HS-27A (cell line): ENCODE results near the gene THAP7.
"Not testable (repeated sequence)": the region's sequence is repeated elsewhere in the genome, so short reads cannot be mapped to it uniquely, and the experiment has no call there.

Experiments used
- DNase-seq: peaks from one replicate; pipeline ENCODE4 v3.0.0-alpha.2; 2012; ENCODE audit warnings: low read depth, missing footprints

The THAP7 gene

DNA sequence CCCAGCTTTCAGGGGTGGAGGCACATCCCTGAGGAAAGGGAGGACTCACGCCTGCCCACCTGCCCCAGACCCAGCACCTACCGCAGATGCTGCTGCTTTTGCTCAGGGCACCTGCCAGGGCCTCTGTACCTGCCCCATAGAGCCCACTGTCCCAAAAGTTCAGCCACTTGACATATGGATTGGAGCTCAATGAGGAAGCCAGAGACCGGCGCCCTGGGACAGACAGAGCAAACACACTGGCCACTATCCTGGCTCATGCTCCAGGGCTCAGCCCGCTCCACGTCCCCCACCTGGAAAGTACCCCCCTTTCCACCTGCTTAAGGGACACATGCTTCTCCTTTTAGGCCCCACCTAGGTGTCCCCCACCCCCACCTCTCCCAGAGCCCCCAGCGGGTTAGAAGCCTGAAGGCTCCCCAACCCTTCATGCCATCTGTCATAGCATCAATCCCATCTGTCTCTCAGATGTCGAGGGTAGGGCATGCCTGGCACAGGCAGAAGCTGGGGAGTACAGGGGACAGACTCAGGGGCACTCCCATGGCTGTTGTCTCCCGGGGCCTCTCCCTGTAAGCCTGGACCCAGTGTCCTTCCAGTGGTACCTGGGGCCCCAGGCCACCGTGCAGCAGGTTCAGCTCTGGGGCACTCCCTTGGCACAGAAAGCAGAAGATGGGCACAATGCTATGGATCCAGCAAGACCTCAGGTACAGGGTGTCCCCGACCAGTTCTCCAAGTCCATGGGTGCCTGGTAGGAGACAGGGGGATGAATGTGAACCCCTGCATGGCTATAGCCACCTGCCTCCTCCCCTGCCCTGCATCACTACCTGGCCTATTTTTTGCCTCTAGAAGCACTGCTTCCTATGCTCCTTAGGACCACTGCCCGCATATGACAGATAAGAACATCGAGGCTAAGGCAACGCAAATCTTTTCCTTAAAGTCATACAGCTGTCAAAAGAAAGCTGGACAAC, 10.8 kb upstream of the THAP7 start:
- DNase-seq: no peak

DNA sequence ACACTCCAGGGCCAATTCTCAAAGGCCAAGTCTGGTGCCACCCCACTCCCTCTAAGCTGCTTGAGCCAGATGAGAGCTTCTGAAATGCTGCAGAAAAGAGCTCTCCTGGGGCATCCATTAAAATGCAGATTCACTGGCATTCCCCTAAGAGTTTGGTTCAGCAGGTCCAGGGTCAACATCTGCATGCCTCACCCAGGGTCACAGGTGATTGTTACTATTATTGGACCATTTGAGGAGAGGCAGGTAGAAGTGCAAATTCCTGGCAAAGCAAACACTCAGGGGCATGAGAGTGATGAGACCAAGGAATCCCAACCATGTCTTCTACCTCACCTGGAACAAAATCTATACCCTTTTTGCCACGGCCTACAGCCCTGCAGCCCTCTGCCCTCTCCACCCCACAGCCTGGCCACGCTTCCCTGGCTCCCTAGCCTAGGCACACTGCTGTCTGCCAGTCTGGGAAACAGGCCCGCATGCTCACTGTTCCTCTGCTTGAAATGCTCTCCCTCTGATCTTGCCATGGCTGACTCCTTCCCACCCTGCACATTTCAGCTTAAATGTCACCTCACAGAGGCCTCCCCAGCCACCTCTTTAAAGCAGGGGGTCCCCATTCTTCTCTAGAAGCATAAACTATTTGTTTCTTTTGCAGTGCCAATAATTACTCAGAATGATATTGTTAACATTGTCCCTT, 8.7 kb upstream of the THAP7 start:
- DNase-seq: no peak

DNA sequence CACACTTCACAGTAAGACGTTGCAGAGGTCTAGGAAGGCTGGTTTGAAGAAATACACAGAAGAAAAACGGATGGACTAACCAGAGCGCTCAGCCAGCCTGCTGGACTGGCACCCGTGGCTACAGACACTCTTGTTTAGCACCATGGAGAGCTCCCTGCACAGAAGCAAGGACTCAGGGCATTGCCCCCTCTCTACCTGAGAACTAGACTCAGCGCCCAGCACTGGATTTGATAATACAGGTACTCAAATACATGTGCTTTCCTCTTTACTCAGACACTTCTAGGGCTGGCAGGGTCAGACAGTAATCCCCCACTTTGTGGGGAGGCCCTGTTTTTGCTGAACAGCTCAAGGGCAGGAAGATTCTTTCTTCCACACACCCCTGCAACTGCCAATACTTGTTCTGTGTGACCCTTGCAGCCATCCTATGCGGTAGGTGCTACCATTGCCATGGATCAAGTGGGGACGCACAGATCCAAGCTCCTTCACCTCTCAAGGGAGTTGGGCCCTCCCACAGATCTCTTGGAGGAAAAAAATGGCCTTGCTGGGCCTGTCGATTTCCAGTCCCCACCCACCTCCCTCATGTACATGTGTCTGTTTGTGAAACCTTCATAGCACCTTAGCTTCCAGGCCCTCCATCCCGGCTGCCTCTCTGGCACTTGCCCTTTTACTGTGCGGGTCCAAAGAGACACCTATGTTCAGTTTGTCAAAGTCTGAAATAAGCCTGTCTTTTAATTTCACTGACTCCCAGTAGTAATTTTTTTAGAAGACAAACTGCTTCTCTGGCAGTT, 7.9 kb upstream of the THAP7 start:
- no peak for DNase-seq

DNA sequence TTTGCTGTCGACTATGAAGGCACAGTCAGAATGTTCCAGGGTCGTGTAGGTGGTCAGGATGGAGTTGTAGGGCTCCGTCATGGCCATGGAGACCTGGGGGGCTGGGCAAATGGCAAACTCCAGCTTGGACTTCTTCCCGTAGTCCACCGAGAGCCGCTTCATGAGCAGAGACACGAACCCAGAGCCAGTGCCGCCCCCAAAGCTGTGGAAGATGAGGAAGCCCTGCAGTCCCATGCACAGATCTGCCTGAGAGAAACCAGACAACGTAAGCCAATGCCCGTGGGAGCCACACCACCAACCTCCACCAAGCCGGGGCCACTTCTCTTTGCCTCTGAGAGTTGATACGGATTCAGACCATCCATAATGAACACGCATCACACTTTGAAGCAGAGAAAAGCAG, 7.3 kb upstream of the THAP7 start:
- not testable (repeated sequence) for DNase-seq

DNA sequence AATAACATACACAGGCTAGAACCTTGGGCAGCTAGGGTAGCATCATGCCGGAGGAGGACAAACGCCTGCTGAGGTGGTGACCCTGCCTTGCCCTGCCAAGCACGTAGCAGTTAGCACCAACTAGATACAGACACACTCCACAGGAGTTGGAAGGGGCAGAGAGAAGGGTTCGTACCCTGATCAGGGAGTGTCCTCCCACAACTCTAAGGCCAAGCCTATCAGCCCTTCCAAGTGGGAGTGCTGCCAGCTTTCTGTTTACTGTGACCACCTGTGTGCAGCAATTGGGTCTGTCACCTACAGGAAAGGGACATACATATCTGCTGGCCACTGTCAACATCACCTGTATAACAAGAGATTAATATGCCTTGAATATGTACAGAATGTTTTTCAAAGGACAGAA, 1.9 kb upstream of the THAP7 start:
- no peak for DNase-seq

DNA sequence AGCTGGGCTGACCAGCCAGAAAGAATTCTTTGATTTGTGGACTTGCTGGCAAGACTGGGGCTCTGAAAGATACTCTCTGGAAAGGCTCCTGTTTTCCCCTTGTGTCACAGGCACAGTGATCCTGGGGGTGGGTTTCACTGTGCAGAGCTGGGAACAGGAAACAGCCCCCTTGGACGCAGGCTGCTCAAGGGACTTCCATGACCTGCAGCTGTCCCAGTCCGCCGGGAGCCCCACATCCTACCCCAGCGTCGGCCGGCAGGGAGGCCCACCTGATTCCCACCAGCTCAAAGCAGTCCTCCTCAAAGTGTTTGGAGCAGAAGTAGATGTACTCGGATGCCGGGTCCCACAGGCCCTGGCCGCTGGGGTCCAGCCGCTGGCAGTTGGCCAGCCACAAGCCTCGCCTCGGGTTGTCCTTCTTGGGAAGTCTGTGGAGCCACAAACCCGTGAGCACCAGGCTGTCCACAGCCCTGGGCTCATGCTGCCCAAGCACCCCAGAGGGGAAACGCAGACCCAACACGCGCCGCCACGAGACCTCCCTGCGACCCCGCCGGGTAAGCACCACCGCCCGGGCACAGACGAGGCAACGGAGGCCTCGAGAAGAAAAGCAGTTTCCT, 824 bp downstream of the THAP7 start:
- no peak for DNase-seq

DNA sequence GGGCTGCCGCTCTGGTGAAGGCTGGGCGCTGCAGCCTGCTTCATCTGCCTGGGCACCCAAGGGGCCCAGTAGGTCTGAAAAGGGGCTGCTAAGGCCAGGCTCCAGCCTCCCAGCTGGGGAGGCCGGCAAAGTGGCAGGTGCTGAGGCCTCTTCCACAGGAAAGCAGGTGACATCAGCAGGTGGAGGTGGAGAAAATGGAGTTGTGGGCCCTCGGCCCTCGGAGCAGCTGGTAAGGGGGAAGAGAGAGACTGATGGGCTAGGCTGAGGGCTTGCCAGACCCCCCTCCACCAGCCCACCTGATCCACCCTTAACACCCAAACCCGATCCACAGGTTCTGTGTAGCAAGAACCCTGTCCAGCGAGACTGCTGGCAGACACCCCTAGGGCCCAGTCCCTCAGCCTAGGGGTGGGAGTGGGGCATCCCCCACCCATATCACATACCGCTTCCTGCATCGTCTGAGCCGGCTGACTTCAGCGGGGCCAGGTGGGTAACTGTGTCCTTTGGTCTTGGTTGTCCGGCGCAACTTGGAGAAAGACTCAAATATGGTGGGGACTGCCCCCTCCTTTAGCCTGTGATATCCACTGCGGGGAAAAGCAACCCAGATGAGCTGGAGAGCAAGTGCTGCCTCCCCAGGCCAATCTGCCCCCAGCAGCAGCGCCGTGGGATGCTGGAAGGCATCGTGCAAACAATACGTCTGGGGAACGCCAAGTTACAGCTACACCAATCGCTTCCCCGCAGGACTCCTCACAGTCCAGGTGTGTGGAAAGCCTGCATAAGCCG, 1.5 kb downstream of the THAP7 start:
- DNase-seq: no peak

DNA sequence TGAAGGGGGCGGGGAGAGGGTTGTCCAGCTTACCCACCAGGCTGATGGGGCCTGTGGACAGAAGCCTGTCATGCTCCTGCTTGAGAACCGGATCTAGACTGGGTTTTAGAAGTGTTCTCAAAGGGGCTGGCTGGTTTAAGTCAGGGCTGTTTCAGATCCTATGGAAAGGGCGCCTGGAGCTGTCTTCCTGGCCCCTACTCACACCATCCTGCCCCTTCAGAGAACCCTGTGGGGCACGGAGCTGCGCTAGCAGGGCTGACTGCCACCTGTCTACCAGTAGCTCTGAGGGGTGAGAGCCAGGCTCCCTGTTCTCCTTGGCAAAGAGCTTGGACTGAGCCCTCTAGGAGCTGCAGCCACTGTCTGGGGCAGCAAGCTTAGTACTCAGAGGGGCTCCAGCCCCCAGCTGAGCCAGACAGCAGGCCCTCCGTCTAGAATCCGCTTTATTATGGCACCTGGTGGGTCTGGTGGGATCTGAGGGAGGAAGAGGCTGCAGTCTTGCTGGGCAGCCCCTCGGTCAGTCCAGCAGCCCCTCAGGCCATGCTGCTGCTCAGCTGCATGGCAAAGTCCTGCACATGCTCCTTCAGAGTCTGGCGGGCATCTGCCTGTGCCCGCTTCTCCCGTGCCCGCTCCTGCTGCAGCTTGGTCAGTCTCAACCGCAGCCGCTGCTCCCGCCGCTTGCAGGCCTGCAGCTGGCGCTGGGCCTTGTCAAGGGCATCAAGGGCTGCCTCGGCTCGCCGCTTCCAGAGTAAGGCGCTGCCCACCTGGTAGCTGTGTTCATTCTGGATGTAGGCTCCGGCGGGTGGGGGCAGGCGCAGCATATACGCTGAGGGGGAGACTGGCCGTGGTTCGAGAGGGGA, 2.3 kb downstream of the THAP7 start:
- no peak for DNase-seq

DNA sequence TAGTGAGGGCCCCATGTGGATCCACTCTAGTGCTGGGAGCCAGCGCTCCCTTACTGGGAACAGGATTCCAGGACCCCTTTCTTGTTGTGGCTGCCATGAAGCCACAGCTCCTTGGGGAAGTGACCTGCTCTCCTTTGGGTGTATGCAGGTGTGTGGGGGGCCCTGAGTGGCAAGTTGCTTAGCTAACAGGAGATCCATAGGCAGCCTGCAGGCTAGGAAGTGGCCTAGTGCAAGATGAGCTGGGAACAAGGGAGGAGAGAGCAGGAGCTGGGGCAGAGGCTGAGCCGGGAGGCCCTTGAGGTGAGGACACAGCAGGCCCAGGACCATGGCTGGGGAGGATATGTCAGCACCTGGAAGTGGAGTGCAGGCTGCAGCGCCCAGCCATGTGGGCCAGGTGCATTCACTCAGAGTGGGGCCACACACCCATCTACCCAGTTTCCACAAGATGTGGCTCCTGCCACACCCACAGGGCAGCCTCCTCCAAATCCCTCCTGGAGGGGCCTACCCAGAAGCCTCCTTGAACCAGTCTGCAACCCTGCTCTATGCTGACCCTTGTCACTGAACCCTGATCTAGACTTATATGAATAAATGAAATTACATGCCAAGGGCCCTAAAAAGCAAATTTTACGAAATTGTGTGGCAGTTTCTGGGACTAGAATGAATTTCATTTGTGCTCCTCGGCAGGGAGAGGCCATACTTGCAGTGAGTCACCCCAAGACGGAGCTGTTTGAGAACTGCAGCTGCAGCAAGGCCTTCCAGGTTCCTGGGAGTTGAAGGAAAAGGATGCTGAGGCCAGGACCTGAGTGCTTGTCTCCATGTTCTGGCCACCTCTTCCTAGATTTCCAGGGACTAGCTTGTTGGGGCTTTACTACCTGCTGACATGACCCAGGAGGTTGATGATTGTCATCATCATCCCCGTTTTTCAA, 3.2 kb downstream of the THAP7 start:
- DNase-seq: no peak

DNA sequence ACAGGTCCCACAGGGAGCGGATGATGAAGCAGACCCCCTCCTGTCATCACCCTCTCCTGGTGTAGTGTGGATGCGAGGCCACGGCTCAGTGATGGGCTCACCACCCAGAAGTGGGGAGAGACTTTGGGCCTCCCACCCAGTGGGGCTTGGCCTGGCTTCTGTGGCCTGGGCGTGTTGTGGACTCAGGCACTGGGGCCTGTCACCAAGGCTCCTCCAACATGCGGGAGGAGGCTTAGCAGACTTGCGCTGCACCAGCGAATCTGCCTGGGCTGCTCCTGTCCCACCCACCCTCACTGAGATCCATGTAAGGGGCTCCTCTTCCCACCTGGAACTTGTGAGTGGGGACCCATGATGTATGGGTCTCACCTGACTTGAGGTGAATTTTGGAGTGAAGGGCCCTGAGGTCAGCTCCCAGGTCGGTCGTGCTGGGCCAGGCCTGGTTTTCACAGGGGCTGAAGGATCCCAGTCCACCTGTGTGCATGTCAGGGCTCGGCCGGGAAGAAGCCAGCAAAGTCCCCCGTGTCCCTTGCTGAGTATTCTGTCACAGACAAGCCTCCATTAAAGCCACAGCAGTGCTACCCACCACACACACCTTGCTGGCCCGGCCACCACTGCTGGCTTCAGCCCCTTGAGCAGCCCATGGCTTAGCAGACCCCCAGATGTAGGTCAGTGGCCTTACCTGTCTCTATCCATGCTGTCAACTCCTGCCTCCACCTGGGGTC, 4.2 kb downstream of the THAP7 start:
- no peak for DNase-seq

DNA sequence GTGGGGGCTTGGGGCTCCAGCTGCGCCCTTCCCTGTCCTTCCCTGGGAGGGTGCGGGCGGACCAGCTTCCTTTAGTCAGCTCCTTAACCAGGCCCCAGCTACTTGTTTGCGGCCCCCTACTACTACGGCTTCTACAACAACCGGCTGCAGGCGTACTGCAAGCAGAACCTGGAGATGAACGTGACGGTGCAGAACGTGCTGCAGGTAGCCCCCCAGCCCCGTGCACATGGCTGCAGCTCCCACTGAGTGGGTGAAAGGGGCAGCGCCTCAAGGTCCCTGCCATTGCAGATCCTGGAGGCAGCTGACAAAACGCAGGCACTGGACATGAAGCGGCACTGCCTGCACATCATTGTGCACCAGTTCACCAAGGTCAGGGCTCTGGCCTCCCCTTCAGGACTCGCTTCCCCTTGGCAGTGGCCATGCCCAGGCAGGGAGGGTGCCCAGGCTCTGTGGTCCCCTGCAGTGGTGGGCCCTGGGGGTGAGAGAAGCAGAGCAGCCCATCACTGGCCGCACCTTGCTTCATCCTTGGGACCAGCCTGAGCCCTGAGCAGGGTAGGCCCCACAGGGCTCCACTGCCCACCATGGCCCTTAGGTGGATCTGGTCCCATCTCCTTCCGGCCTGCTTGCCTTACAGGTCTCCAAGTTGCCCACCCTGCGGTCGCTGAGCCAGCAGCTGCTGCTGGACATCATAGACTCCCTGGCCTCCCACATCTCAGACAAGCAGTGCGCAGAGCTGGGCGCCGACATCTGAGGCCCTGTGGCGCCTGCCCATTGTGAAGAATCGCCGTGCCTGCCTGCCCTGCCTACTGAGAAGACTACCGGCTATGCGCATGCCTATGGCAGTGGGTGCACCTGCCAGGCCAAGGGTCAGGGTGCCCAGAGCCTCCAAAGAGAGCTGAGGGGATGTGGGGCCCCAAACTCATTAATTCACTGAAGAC, 5.1 kb downstream of the THAP7 start:
- no peak for DNase-seq

DNA sequence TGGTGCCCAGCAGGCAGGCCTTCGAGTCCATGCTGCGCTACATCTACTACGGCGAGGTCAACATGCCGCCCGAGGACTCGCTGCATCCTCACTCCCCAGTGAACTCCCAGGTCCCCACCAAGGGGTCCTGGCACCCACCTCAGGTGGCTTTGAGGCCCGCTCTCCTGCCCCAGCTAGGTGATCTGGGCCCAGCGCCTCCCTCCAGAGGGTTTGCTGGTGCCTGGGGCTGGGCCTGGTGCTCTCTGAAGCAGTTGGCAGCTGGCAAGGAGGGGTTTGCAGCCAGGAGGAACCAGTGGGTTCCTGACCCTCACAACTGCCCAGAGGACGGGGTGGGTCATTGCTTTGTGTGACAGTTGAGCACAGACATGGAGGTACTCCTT, 5.9 kb downstream of the THAP7 start:
- DNase-seq: no peak

DNA sequence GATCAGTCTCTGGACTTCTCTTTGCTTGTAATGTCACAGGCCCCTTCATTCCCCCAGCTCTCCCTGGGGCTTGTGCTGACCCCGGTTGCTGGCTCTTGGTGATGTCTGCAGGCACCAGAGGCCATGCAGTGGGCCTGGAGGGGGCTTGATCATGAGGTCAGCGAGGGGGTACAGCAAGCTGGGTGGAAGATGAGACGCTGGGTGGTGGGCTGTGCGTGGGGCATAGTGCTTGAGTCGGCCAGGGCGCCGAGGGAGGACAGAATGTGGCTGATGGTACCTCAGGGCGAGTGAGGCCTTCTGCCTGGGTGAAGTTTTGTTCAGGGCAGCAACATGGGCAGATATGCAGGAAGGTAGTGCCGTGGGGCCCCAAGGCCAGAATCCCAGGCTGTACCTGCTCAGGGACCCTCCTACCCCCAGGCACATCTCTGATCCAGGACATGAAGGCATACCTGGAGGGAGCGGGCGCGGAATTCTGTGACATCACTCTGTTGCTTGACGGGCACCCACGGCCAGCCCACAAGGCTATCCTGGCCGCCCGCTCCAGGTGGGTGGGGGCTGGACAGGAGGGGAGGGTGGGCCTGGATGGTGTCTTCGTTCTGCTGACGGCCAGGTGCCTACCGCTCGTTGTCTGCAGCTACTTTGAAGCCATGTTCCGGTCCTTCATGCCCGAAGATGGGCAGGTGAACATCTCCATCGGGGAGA, 6.4 kb downstream of the THAP7 start:
- no peak for DNase-seq

DNA sequence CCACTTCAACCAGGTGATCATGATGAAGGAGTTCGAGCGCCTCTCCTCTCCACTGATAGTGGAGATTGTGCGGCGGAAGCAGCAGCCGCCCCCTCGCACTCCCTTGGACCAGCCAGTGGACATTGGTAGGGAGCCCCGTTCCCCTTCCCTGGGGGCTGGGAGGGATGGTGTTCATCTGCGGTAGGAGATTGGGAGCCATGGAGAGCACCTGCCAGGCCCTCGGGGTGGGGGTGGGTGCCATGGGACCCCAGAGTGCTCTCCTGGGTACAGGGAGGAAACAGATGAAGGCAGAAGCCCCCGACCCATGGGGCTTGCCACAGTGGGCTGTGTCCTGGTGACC, 7.0 kb downstream of the THAP7 start:
- no peak for DNase-seq

DNA sequence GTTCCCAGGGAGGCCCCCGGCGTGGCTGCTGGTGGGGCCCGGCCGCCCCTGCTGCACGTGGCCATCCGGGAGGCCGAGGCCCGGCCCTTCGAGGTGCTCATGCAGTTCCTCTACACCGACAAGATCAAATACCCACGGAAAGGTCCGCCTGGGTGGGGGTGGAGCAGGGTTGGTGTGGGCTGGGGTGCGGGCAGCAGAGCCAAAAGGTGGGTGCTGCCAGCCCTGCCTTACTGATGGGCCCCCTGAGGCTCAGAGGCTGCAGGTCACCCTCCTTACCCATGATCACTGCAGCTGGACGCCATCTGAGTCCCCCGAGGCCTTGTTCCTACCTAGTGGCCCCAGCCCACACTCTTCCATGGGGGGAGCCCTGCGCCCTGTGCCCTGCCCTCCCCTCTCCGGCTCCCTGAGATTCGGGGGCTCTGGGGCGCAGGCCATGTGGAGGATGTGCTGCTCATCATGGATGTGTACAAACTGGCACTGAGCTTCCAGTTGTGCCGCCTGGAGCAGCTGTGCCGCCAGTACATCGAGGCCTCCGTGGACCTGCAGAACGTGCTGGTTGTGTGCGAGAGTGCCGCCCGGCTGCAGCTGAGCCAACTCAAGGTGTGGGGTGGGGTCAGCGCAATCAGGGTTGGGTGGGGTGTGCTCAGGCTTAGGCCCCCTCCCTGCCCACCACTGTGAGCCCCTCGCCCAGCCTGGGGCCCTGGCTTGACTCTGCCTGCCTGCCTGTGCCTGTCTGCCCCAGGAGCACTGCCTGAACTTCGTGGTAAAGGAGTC, 7.6 kb downstream of the THAP7 start:
- DNase-seq: no peak
